BE2C (cell line): ENCODE data around the gene SLCO6A1.
"Not testable (repeated sequence)": the region's sequence is repeated elsewhere in the genome, so short reads cannot be mapped to it uniquely, and the experiment has no call there.

Experiments
- DNase-seq: peaks from one replicate; pipeline ENCODE4 v3.0.0-alpha.2; 2020
- H3K27me3 ChIP-seq: fragments of 250-450 bp; sonication (Bioruptor Pico); 2 replicates; pipeline ENCODE4 v1.5.1; 2020; ENCODE audit warnings: mild to moderate bottlenecking
- H3K36me3 ChIP-seq: fragments of 250-450 bp; sonication (Bioruptor Pico); 2 replicates; pipeline ENCODE4 v1.5.1; 2020; ENCODE audit warnings: mild to moderate bottlenecking
- H3K4me1 ChIP-seq: fragments of 250-450 bp; sonication (Bioruptor Pico); 2 replicates; pipeline ENCODE4 v1.5.1; 2020
- H3K4me3 ChIP-seq: 2 replicates; pipeline ENCODE4 v1.5.1; 2011; ENCODE audit warnings: low read depth, low read length
- H3K9me3 ChIP-seq: fragments of 250-450 bp; sonication (Bioruptor Pico); 2 replicates; pipeline ENCODE4 v1.5.1; 2020
- TF ChIP-seq, protein P1 (sequence below): IDR thresholded peaks from 2 replicates; pipeline ENCODE4 v1.5.1; 2012; ENCODE audit warnings: mild to moderate bottlenecking, low read depth, low read length

The SLCO6A1 gene

DNA sequence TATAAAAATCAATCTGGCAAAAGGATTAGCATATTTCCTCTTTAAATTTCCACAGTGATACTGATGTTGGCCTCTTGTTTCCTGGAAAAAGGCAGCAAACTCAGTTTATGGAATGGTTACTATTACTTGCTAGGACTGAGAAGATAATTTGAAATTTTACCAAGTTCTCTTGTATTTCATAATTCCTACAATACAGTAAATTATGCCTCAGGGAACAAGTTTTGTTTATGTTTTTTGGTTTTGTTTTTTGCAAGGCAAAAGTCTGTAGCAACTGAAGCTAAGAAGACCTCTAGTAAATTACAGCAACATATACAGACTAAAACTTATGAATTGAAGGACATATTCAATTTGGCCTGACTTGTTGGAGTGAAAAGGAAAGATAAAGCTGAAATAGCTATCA lies 30.2 kb upstream of the SLCO6A1 start:
- no peak for DNase-seq
- Histone ChIP-seq H3K4me1 (no peaks in the 10 kb centered on the region), H3K4me3 (no peak overlapping the region), H3K9me3 (no peaks in the 10 kb centered on the region), H3K27me3 (no peaks in the 10 kb centered on the region), H3K36me3 (no peaks in the 10 kb centered on the region)
- TF ChIP-seq, protein P1, sequence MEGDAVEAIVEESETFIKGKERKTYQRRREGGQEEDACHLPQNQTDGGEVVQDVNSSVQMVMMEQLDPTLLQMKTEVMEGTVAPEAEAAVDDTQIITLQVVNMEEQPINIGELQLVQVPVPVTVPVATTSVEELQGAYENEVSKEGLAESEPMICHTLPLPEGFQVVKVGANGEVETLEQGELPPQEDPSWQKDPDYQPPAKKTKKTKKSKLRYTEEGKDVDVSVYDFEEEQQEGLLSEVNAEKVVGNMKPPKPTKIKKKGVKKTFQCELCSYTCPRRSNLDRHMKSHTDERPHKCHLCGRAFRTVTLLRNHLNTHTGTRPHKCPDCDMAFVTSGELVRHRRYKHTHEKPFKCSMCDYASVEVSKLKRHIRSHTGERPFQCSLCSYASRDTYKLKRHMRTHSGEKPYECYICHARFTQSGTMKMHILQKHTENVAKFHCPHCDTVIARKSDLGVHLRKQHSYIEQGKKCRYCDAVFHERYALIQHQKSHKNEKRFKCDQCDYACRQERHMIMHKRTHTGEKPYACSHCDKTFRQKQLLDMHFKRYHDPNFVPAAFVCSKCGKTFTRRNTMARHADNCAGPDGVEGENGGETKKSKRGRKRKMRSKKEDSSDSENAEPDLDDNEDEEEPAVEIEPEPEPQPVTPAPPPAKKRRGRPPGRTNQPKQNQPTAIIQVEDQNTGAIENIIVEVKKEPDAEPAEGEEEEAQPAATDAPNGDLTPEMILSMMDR, result no peak

DNA sequence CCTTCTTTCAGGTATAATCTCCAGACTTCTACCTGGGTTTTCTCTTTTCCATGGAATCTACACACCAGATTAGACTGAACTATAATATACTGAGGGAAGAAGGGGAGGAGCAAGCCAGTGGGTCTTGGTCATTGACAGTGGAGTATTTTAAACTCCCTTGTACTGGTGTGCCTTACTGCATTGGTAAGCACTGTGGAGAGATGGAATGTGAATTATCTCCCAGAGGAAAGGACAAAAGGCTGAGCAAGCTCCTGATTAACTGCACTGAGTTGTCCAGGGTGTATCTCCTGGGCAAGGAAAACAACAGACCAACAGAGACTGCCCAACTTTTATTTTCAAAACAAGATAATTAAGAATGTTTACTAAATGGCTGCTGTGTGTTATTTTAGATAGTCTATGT lies 29.8 kb upstream of the SLCO6A1 start:
- H3K9me3 ChIP-seq, result no peaks in the 10 kb centered on the region
- no peak overlapping the region for H3K4me3 ChIP-seq
- H3K27me3 ChIP-seq, result no peaks in the 10 kb centered on the region
- H3K36me3 ChIP-seq, result no peaks in the 10 kb centered on the region
- no peak for DNase-seq
- H3K4me1 ChIP-seq, result no peaks in the 10 kb centered on the region
- TF ChIP-seq, protein P1, result no peak

DNA sequence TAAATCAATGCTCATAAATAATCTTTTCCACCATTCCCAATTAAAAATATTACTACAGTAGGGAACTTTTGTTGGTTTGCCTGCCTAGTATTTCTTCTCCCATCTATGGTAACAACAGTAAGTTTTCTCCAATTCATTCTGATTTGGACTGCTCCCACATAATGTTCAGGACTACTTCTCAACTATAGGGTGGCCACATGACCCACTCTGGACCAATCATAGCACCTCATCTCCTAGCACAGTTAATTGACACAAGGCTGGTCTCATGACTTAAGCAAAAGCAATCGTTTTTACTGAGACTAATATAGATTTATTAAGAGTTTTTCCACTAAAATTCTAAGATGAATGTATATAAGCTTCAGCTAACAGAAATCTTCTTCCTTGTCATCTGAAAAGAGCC lies 28.7 kb upstream of the SLCO6A1 start:
- TF ChIP-seq, protein P1, result no peak
- DNase-seq, result no peak
- H3K4me3 ChIP-seq, result no peak overlapping the region

DNA sequence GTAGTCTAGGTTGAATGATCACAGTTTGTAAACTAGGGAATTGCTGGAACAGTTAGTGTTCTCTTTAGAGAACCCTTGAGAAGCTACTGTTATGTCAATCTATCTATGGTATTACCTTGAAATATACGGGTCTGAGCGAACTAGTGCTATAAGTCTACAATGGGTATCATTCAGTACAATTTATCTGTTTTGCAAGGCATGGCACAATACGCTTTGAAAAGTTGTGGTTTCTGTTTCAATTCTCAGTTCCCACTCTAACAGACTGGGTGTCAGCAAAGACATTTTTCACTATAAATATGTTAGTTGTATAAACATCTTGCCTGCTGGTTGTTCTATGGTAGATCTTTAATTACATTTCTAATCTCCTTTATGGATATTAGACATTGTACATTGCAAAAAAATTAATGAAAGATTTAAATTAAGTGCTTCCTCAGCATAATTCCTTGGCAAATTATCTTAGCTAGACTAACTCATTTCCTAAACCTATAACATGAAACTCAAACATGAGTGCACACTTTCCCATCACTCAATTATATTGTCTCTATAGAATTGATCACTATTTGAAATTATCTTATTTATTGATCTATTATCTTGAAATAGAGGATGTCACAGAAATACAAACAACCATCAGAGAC lies 24.9 kb upstream of the SLCO6A1 start:
- Histone ChIP-seq H3K4me3 (no peak overlapping the region), H3K9me3 (no peaks in the 10 kb centered on the region), H3K4me1 (no peaks in the 10 kb centered on the region), H3K36me3 (no peaks in the 10 kb centered on the region), H3K27me3 (no peaks in the 10 kb centered on the region)
- TF ChIP-seq, protein P1, result no peak
- no peak for DNase-seq

More for the DNA sequence above, 28.7 kb upstream of the SLCO6A1 start:
- Histone ChIP-seq H3K36me3 (no peaks in the 10 kb centered on the region), H3K9me3 (no peaks in the 10 kb centered on the region), H3K27me3 (no peaks in the 10 kb centered on the region), H3K4me1 (no peaks in the 10 kb centered on the region)

DNA sequence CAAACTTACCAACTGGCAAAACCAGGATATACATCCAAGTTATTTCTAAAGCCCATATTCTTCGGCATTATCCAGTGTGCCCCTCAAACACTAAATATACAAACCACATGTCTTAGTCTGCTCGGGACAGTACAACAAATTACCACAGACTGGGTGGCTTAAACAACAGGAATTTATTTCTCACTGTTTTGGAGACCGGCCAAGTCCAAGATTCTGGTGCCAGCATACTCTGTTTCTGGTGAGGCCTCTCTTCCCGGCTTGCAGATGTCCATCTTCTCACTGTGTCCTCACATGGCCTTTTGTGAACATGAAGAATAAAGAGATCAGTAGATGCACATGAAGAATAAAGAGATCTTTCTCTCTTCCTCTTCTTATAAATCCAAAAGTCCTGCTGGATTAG lies 12.9 kb upstream of the SLCO6A1 start:
- peak; percentile 72 for DNase-seq

DNA sequence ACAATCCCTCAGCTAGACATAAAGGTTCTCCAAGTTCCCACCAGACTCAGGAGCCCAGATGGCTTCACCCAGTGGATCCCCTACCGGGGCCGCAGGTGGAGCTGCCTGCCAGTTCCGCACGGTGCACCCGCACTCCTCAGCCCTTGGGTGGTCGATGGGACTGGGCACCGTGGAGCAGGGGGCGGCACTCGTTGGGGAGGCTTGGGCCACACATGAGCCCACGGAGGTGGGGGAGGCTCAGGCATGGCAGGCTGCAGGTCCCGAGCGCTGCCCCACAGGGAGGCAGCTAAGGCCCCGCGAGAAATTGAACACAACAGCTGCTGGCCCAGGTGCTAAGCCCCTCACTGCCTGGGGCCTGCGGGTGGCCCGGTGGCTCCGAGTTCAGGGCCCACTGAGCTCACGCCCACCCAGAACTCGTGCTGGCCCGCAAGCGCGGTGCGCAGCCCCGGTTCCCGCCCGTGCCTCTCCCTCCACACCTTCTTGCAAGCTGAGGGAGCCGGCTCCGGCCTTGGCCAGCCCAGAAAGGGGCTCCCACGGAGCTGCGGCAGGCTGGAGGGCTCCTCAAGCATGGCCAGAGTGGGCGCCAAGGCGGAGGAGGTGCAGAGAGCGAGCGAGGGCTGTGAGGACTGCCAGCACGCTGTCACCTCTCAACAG lies 7.4 kb downstream of the SLCO6A1 start:
- H3K9me3 ChIP-seq, H3K27me3 ChIP-seq, DNase-seq, H3K36me3 ChIP-seq, H3K4me3 ChIP-seq, H3K4me1 ChIP-seq: not testable (repeated sequence)

More for the DNA sequence above, 12.9 kb upstream of the SLCO6A1 start:
- no peaks in the 10 kb centered on the region for H3K27me3 ChIP-seq
- H3K36me3 ChIP-seq, result no peaks in the 10 kb centered on the region
- no peak overlapping the region for H3K4me3 ChIP-seq
- H3K9me3 ChIP-seq, result no peaks in the 10 kb centered on the region
- H3K4me1 ChIP-seq, result peaks cover 20% of the 10 kb centered on the region
- TF ChIP-seq, protein P1, result no peak
